Activated CD8-positive, alpha-beta memory T cell treated with anti-CD3 and anti-CD28 coated beads, Interleukin-2, amount 50 U/mL, for 24 hours (primary cell): ENCODE measurements around the gene TMX2.

Experiments
- DNase-seq: peaks from one replicate; pipeline ENCODE4 v3.0.0-alpha.2; 2020; ENCODE audit errors: extremely low read depth

Gene TMX2

GRCh38 chr11:57764972-57765371 lies 52.6 kb downstream of the TMX2 start:
- no peak for DNase-seq

- DNase-seq = no peak
Observed at GRCh38 chr11:57770793-57771192, 58.4 kb downstream of the TMX2 start.

GRCh38 chr11:57771365-57771764 lies 59.0 kb downstream of the TMX2 start:
- no peak for DNase-seq

- no peak for DNase-seq
Observed at GRCh38 chr11:57772562-57772961, 60.2 kb downstream of the TMX2 start.

DNA sequence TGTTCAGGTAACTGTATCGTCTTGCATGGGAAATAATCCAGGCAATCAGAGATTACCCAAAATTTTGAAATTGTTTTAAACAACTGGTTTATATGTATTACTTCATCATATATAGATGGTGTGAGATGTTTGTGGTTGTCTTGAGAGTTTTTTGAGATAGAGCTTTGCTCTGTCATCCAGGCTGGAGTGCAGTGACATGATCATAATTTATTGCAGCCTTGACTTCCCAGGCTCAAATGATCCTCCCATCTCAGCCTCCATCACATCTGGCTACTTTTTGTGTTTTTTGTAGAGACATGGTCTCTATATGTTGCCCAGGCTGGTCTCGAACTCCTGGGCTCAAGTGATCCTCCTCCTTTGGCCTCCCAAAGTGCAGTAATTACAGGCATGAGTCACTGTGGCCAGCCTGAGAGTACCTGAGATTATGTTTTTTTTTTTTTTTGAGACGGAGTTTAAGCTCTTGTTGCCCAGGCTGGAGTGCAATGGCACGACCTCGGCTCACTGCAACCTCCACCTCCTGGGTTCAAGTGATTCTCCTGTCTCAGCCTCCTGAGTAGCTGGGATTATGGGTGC lies 60.7 kb downstream of the TMX2 start:
- no peak for DNase-seq

DNA sequence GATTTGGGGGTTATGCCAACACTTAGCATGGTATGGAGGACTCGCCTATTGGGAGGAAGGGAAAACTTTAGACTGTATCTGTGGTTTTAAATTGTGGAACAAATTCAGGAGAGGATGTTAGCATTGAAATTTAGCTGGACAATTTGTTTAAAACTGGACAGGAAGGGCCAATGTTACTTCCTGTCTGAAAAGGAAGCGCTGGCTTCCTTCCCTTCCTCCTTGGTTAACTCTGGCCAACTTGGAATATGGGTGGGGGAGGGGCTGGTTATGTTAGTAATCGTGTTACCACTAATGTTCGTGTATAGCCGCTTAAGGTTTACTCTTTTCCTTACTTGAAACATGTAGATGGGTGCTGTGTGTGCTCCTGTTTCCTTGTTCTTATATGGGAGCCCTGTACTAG lies 63.1 kb downstream of the TMX2 start:
- DNase-seq = no peak

DNA sequence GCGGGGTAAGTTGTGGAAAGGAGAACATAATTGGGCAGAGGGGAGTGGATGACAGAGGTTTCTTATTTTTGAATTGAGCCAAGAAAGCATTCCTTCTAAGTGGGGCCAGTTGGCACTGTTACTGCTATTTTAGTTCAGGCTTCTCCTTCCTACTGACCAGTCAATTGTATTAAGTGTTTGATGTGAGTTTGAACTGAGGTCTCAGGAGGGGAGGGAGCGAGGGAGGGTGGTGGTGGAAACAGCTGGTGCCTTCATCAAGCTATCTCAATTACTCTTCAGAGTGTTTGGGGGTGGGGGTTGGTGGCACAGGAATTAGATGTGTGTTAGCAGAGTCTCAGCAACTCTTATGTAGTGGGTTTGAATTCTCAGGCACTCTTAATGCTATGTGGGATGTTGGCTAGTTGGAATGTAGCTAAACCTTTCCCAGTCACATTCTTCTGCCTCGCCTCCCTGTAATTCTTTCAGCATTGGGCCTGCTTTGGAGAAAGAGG lies 63.7 kb downstream of the TMX2 start:
- no peak for DNase-seq

DNA sequence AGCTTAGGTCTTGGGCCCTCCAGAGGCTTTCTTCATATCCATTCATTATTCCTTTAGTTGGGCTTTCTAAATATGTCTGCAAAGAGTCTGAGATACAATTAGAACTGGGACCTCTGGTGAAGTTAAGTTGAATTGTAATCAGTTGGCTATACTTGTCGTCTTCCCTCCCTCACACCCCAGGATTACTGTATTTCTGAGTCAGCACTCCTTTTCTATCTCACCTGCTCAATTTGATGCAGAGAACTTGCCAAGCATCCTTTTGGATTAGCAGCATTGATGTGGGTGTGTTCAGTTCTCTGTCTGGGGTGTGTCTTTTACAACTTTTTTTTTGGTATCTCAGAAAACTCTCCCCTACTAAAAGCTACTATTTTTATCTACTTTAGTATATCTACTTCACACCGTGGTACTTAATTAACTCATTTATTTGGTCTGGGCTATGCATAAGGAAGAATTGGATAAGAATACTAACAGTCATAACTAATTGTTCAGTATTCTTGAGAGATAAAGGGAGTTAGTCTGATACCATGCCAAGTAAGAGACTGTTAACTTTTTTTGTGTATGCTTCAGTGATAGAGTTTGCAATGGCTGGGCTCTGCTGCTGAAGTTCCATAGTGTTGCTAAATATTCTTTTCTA lies 64.3 kb downstream of the TMX2 start:
- DNase-seq = no peak

DNA sequence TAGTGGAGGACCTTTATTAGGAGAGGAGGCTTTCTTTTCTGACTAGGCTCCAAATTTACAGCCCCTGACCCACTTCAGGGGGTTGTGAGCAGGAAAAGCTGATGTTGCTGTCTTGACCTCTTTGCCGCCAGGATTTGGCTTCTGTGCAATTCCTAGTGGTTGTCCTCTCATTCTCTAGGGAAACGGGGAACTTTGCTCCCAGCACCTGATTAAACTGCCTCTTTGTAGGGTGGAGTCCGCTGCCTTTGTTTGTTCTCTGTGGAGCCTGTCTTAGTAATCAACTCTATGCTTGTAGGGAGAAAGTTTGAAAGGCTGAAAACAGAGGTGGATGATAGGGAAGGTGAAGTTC lies 65.5 kb downstream of the TMX2 start:
- no peak for DNase-seq

DNA sequence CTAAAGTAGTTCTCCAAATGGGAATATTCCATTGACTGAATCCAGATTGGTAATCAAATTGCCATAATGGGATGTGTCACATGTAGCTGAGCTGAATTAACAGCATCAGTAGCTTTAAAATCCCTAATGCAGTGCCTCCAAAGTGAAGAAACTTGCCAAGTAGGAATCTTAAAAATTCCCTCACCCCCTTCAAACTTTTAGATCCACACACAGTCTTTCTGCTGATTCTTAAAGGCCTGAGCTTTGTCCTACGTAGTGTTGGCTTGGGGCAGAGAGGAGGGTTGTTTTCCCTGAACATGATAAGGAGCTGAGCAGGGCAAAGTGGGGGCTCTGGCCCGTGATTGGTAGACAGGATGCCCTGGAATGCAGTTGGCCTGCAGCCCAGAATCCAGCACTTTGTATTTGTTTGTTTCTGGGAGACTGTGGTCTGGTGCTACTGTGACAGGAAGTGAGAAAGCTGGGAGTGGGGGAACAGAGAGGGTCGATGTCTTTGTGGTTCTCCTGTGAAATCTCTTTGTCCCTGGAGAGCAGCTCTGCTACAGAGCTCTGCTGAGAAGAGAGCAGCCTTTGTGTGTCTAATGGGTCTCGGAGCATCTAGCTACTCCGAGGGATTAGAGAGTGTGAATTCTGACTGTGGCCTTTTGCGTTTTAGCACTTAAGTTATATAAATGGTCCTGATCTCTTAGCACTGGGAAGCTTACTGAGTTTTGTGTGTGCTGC lies 66.1 kb downstream of the TMX2 start:
- DNase-seq = no peak

DNA sequence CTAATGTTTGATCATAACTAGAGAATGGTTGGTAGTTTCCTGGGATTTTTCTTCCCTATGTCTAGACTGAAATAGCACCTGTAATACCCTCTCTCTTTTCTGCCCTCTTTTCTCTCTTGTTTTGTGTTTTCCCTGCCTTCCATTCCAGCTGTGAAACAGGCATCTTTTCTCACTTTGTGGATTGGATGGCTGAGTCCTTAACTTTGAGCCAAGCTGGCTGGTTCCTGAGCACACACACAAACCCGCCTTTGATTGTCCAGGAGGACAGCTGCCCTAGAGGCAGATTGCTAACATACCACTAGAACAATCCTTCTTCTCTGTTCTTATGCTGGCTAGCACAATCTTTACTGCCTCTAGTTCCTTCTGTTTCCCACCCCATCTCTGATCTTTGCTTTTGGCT lies 66.9 kb downstream of the TMX2 start:
- DNase-seq = no peak

GRCh38 chr11:57781529-57781943 lies 69.1 kb downstream of the TMX2 start:
- no peak for DNase-seq

GRCh38 chr11:57785072-57785471 lies 72.7 kb downstream of the TMX2 start:
- no peak for DNase-seq

DNA sequence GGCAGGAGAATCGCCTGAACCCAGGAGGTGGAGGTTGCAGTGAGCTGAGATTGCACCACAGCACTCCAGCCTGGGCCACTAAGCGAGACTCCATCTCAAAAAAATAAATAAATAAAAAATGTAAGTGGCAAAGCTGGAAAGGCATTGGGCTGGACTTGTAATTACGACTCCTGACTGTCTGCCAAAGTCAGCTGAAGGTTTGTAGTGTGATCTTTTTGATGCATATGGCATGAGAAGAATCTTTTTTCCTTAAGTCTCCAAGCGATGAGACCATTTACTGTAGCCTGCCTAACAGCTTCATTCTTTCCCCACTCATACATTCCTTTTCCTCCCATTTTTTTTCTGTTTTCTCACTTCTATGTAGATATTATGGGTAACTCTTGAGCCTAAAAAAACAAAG lies 74.0 kb downstream of the TMX2 start:
- DNase-seq = no peak

DNA sequence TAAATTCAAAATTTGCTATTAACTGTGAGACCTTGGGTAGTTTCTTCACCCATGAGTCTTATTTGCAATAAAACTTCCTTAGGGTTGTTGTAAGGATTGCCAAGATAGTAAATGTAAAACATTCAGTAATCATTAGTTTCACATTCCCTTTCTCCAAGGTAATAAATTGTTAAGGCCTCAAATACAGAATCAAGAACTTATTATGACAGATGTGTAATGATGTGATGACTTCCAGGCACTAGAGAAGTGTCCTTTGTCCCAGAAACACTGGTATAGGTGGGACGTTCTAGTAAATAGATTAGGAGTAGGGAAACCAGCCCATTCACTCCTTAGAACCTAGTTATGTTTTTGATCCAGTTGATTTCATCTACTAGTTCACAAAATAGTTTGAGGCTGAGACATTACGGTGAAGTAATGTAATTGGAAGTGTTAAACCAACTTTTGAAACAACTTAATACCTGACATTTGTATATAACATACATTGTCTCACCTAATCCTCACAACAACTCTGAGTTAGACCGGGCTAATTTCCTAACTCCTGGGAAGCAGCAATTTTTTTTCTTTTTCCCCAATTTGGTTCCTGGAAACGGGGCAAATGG lies 74.7 kb downstream of the TMX2 start:
- DNase-seq = no peak

DNA sequence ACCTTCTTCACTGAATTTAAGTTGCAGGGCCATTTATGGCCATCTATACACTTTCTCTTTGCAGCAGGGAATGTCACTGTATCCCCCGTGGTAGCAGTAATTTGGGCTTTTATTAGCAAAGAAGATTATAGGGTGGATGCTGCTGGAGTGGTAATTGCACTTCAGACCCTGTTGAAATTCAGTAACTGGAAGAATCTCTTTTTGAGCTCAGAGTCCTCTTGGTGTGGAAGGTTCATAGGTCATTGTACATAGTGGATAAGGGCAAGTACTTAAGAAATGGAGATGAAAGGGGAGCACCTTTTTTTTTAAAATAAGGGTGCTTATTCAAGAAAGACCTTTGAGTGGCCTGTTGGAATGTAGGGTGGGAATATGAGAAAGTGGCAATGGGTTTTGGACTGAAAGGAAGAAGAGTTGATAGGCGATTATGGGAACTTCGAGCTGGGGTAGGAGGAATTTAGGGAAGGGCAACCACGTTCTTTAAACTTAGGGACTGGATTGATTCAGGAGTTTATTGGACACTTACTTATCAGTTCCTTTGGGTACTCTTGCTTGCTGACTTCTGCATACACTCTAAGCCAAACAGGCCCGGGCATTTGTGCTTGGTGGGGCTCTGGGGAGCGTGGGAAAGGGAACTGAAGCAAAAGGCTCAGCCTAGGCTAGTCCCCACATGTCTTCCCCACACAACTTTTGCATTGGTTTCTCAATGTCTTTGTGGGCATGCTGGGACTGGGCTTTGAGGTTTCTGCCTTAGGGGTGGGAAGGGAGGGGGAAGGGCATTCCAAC lies 75.7 kb downstream of the TMX2 start:
- no peak for DNase-seq

DNA sequence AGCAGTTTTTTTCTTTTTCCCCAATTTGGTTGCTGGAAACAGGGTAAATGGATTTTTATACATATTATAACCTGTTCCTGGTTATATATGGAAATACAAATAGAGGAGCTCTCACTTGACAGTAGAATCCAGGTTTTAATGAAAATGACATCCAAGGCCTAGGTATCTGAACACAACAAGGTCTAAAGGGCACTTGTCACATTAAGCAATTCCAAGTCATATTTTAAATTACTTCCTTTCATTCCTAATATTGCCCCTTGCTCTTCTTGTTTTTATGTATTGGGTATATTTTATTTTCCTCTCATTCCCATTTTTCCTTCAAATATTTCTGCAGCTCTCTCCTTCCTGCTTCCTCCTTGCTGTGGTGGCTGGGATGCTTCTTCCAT lies 76.3 kb downstream of the TMX2 start:
- no peak for DNase-seq
